Measurements from ENCODE around the gene TRAPPC3L. TPM values are rescaled to one million over a fixed set of nuclear protein-coding genes. Genes with fewer than 3 reads are reported as not detected.

TRAPPC3L gene
- total RNA-seq, 8 experiments from 2014 or later = 0.09 to 0.36 (median 0.23) TPM; not detected in 4

DNA sequence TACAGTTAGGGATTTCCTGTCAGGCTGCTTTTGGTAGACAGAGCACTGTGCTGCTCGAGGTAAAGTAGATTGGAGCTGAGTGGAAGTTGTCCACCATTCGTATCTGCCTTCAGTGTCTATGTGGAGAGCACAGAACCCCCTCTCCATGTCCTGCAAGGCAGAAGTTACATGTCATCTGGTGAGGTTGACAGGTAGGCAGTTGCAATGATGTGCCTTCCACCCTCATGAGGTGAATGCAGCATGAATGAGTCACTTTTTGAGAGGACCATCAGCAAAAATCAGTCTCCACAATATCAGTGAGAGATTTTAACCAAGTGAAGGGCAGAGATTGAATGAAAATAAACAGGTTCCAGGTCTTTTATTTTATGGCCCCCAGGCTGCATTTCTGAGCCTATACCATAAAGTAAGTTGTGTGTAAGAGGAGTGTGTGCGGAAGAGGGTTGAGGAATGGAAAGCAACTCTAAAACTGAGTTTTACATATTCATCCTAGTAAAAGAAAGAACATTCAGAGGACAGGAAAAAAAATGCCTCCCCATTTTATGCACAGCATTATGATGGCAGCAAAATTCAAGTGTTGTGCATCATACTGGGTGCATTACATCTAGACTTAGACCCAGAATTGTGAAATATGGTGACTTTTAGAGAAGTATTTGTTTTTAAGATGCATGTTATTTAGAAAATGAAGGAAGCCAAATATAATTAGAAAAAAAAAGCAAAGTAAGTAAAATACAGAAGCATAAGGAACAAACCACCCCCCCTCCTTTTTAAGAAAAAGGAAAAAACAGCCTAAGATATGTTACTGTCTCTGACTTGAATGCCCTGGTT lies 15.8 kb downstream of the TRAPPC3L start:
- WGBS, 10 experiments = 13 to 100% (median 80%) methylated on average over 1 to 3 of the region's 3 CpGs; no CpG with 5 or more reads in 1 of the 10 experiments
- no peak overlapping the region for H3K27ac ChIP-seq
- H3K4me1 ChIP-seq (replicated peaks in 1 of 2) = peaks cover 2 to 3% of the 10 kb centered on the region in 2 donors
- H3K4me3 ChIP-seq = no peak overlapping the region
- peak in 3 of 8 experiments; percentile 50 to 72 (median 64) for ATAC-seq (replicated peaks in 6 of 8)
- in situ Hi-C loops (cut with MboI; ENCODE audit: low pct_unique_long_range_greater_than_20kb in 2 of 9, low sequenced_read_pairs in 9 of 9, unreplicated experiment in 9 of 9) = loop anchor here in 3 of 9 experiments (25.0 kb wide), 2 partner anchors 242 to 267 kb away; partner anchors contain the start of genes TSPYL1 (in 2 of the 3) and TSPYL4 (in 1 of the 3)

DNA sequence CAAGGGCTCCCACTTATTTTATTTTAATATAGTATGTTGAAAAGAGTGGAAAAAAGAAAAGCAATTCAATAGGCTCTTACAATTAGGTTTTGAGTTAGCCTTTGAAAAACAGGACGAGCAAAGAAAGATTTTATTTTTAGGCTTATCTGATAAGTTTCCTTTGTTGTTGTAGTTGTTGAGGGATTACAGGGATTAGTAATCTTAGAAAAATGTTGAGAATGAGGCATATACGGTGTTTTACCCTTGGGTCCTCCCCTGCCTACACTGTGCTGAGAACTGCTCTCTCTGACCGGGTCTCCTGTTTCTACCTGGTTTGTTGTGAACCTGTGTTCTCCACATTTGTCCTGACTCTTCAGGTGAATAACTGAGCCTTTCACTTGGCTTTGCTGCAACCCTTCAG lies 16.7 kb downstream of the TRAPPC3L start:
- no peak overlapping the region for H3K4me3 ChIP-seq
- H3K27ac ChIP-seq = no peak overlapping the region
- peaks cover 2 to 3% of the 10 kb centered on the region in 2 donors for H3K4me1 ChIP-seq (replicated peaks in 1 of 2)
- no peak for ATAC-seq (replicated peaks in 6 of 8)
- in situ Hi-C loops (cut with MboI; ENCODE audit: low pct_unique_long_range_greater_than_20kb in 2 of 9, low sequenced_read_pairs in 9 of 9, unreplicated experiment in 9 of 9) = loop anchor here in 3 of 9 experiments (25.0 kb wide), 2 partner anchors 241 to 266 kb away; partner anchors contain the start of genes TSPYL1 (in 2 of the 3) and TSPYL4 (in 1 of the 3)
- 33 to 100% (median 84%) methylated on average over 1 to 3 of the region's 3 CpGs; no CpG with 5 or more reads in 2 of the 10 experiments for WGBS, 10 experiments

DNA sequence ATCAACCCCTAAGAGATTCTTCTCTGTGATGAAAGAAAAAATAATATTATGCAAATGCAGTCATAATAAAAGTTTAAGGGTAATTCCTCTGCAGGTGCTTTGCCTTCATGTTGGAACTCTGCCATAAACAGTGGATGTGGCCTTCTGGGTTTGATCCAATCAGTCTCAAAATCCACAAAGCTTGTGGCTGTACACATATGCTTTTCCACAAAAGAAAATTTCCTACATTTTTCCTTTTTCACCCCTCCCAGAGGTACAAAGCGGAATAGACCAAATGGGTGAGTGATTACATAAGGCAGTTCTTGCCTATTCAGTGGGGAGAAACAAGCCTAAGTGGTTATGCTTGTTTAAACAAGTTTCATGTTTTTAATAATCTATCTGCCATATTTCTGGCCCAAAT lies 17.4 kb downstream of the TRAPPC3L start:
- Histone ChIP-seq H3K4me3 (no peak overlapping the region), H3K27ac (no peak overlapping the region), H3K4me1 (replicated peaks in 1 of 2) (peaks cover 2 to 3% of the 10 kb centered on the region in 2 donors)
- in situ Hi-C loops (cut with MboI; ENCODE audit: low pct_unique_long_range_greater_than_20kb in 2 of 9, low sequenced_read_pairs in 9 of 9, unreplicated experiment in 9 of 9) = loop anchor here in 3 of 9 experiments (25.0 kb wide), 2 partner anchors 241 to 266 kb away; partner anchors contain the start of genes TSPYL1 (in 2 of the 3) and TSPYL4 (in 1 of the 3)
- ATAC-seq (replicated peaks in 6 of 8) = peak in 1 of 8 experiments; percentile 41
- WGBS, 10 experiments = 33 to 100% (median 87%) methylated on average over 1 of the region's 1 CpG; no CpG with 5 or more reads in 2 of the 10 experiments

DNA sequence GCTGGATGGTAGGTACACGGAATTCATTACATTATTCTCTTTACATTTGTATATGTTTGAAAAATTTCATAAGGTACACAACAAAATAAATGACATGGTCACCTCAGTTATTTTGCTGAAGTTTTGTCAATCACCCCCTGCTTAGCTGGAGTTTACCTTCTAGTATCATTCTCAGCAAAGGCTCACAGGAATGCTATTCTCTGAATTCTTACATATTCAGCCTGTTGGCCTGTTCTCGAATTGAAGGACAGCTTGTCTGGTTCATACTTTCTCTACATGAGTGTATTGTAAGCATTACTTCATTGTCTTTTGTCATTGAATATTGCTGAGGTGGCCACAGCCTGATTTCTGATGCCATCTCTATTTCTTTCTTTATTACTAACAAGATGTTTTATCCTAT lies 21.2 kb downstream of the TRAPPC3L start:
- ATAC-seq (replicated peaks in 6 of 8) = no peak
- in situ Hi-C loops (cut with MboI; ENCODE audit: low pct_unique_long_range_greater_than_20kb in 2 of 9, low sequenced_read_pairs in 9 of 9, unreplicated experiment in 9 of 9) = no loop called here
- 44 to 90% (median 73%) methylated on average over 1 to 2 of the region's 2 CpGs for WGBS, 10 experiments
- Histone ChIP-seq H3K4me1 (replicated peaks in 1 of 2) (no peaks in the 10 kb centered on the region), H3K4me3 (no peak overlapping the region), H3K27ac (no peak overlapping the region)

DNA sequence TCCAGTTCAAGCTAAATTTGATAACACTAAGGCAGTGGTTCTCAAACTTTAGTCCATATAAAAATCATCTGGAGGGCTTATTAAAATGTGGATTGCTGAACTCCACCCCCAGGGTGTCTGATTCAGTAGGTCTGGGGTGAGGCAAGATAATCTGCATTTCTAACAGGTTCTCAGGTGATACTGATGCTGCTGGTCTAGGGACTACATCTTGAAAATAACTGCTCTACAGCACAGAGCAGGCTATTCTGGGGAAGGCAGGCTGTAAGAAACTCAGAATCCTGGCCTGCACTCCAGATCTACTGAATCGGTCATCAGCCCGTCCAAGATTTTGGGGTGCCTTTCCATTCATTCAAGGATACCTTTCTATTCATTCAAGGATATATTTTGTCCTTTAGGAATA lies 22.6 kb downstream of the TRAPPC3L start:
- no peak for ATAC-seq (replicated peaks in 6 of 8)
- H3K27ac ChIP-seq = no peak overlapping the region

DNA sequence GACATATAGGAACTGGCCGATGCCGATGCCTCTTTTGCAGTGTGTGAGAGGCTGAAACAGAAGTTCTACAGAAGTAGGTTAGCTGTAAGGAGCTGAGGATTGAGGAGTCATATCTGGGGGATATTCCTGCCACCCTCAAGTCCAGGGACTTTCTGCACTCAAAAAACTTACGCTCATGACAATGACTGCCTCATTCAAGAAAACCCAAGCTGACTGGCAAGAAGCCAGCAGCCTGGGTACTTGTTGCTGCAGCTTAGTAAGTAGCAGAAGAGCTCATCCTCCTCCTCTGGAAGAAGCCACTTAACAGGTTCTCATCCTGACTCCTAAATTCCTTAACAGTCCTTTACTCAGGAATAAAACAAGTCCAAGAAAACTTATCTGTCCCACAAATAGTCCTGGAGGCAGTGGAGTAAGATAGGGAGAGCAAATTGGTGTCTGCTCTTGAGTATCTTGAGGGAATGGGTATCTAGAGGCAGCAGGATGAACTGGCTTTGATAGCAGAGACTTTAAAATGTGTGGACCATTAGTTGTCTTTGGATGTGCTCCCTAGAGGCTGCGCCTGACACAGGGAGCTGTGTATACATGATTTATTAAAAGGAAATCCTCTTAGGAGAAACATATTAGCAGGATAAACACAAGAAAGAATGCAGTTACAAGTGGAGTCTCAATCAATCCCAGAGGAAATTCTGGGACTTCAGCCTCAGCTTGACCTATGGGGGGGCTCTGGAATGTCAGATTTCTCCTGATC lies 26.7 kb downstream of the TRAPPC3L start:
- Histone ChIP-seq H3K4me1 (replicated peaks in 1 of 2) (peaks cover 9 to 17% of the 10 kb centered on the region in 2 donors), H3K4me3 (no peak overlapping the region), H3K27ac (no peak overlapping the region)
- ATAC-seq (replicated peaks in 6 of 8) = peak in 3 of 8 experiments; percentile 24 to 57 (median 42)
- WGBS, 10 experiments = 80 to 100% (median 96%) methylated on average over 1 to 4 of the region's 4 CpGs; no CpG with 5 or more reads in 2 of the 10 experiments
- in situ Hi-C loops (cut with MboI; ENCODE audit: low pct_unique_long_range_greater_than_20kb in 2 of 9, low sequenced_read_pairs in 9 of 9, unreplicated experiment in 9 of 9) = no loop called here

More for the DNA sequence above, 22.6 kb downstream of the TRAPPC3L start:
- in situ Hi-C loops (cut with MboI; ENCODE audit: low pct_unique_long_range_greater_than_20kb in 2 of 9, low sequenced_read_pairs in 9 of 9, unreplicated experiment in 9 of 9) = no loop called here
- Histone ChIP-seq H3K4me3 (no peak overlapping the region), H3K4me1 (replicated peaks in 1 of 2) (peaks cover 2 to 12% of the 10 kb centered on the region in 2 donors)
- WGBS, 10 experiments = 60 to 100% (median 94%) methylated on average over 1 to 2 of the region's 2 CpGs; no CpG with 5 or more reads in 3 of the 10 experiments

DNA sequence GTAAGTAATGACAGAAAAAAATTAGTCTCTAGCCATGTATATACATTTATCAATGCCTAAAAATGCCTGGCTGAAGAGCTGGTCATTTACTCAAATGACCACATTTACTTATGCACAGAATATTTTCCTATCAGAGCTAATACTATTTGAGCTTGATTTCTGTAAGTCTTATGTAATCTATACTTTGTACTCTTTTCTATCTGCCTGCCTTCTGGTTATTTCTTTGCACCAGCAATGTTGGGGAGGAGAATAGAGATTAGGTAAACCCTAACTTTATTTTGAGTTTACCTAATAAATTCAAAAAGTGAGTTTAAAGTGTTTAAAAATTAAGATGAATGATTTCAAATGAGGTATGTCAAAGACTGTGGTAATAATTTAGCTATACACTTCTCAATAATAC lies 30.3 kb downstream of the TRAPPC3L start:
- in situ Hi-C loops (cut with MboI; ENCODE audit: low pct_unique_long_range_greater_than_20kb in 2 of 9, low sequenced_read_pairs in 9 of 9, unreplicated experiment in 9 of 9) = no loop called here
- peaks cover 9 to 20% of the 10 kb centered on the region in 2 donors for H3K4me1 ChIP-seq (replicated peaks in 1 of 2)
- no peak overlapping the region for H3K4me3 ChIP-seq
- no peak overlapping the region for H3K27ac ChIP-seq
- ATAC-seq (replicated peaks in 6 of 8) = no peak

DNA sequence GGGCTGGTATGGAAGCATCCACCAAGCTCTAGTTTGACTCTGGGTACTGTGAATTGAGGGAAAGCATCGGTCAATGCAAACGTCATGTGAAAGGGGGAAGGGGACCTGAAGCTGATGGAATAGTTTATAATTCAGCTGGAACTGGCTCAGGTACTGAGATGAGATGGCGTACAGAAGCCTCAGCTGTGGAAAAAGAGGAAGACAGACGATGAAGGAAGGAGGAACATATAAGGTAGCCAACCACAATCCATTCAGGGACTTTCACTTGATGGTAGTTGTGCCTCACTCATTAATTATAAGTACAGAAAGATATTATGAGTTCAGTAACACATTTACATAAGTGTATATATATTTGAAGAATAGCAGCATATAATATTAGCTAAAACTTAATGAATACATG lies 31.4 kb downstream of the TRAPPC3L start:
- Histone ChIP-seq H3K4me1 (replicated peaks in 1 of 2) (peaks cover 9 to 20% of the 10 kb centered on the region in 2 donors), H3K4me3 (no peak overlapping the region), H3K27ac (no peak overlapping the region)
- in situ Hi-C loops (cut with MboI; ENCODE audit: low pct_unique_long_range_greater_than_20kb in 2 of 9, low sequenced_read_pairs in 9 of 9, unreplicated experiment in 9 of 9) = no loop called here
- WGBS, 10 experiments = 82 to 100% (median 91%) methylated on average over 1 to 4 of the region's 4 CpGs
- no peak for ATAC-seq (replicated peaks in 6 of 8)

DNA sequence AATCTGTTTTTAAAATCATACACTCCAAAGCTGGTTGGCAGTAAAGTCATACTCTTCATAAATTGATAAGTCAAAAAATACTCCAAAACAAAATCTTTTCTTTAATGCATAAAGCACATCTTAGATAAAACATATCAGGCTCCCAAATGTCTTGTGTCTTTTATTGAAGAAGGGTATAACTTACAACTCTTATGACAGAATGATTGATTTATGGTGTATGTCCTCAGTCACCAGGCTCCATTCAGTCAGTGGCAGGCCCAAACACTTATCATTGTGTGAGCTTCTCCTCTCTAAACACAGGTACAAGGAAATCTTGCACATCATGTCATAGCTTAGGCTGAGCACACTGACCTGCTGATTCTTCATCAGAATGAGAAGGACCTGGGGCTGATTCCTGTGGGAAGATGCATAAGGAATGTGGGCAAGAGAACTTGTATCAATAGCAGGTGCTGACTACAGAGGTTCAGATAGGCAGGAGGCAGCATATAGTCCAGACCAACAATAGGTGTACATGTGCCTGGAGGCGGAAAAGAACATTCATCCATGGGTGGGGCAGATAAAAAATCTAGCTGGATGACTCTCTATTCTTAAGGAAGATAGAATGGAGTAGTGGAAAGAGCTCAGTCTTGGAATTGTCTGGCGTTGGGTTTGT lies 32.1 kb downstream of the TRAPPC3L start:
- in situ Hi-C loops (cut with MboI; ENCODE audit: low pct_unique_long_range_greater_than_20kb in 2 of 9, low sequenced_read_pairs in 9 of 9, unreplicated experiment in 9 of 9) = no loop called here
- peaks cover 9 to 12% of the 10 kb centered on the region in 2 donors for H3K4me1 ChIP-seq (replicated peaks in 1 of 2)
- H3K4me3 ChIP-seq = no peak overlapping the region
- ATAC-seq (replicated peaks in 6 of 8) = no peak
- 96 to 100% (median 100%) methylated on average over 1 to 2 of the region's 2 CpGs; no CpG with 5 or more reads in 6 of the 10 experiments for WGBS, 10 experiments
- H3K27ac ChIP-seq = no peak overlapping the region

DNA sequence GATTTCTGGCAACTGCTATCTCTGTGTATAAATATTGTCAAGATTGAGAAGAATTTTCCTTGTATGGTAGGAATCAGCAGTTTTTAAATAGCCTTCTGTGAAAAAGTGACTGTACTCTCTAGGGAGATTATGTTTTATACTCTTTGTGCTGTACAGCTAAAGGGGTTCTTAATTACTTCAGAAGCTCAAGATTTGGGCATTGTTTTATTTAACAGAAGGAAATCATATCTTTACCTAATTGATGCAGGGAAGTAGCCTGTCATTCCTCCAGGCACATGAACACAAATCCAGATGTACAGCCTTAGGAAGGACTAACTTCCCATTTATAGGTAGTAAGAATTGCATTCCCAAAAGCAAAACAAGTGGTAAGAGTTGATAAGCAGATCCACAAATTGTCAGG lies 32.8 kb downstream of the TRAPPC3L start:
- H3K4me3 ChIP-seq = no peak overlapping the region
- in situ Hi-C loops (cut with MboI; ENCODE audit: low pct_unique_long_range_greater_than_20kb in 2 of 9, low sequenced_read_pairs in 9 of 9, unreplicated experiment in 9 of 9) = no loop called here
- no peak for ATAC-seq (replicated peaks in 6 of 8)
- H3K27ac ChIP-seq = no peak overlapping the region
- H3K4me1 ChIP-seq (replicated peaks in 1 of 2) = peaks cover 5 to 6% of the 10 kb centered on the region in 2 donors

DNA sequence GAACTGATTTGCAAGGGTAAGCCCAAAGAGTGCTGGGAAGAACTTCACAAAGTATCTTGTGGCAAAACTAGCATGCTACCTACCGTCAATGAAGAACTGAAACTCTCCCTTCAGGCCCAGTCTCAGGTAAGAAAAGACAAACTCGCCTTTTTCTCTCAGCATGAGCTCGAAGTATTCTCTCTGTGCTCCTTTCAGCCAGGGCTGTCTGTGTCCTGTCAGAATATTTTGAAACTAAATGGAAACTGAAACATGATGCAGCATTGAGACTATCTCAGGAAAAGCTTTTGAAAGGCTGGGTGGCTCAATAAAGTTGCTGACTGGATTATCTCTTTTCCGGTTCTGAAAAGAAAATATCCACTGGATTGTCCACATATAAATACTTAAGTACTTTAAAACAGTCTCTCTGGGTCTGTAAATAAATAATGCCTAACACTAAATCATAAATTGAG lies 33.3 kb downstream of the TRAPPC3L start:
- Histone ChIP-seq H3K4me3 (no peak overlapping the region), H3K4me1 (replicated peaks in 1 of 2) (peaks cover 0 to 3% of the 10 kb centered on the region in 2 donors), H3K27ac (no peak overlapping the region)
- ATAC-seq (replicated peaks in 6 of 8) = peak in 3 of 8 experiments; percentile 15 to 29 (median 17)
- WGBS, 10 experiments = 9 to 100% (median 90%) methylated on average over 1 to 4 of the region's 4 CpGs
- in situ Hi-C loops (cut with MboI; ENCODE audit: low pct_unique_long_range_greater_than_20kb in 2 of 9, low sequenced_read_pairs in 9 of 9, unreplicated experiment in 9 of 9) = no loop called here

DNA sequence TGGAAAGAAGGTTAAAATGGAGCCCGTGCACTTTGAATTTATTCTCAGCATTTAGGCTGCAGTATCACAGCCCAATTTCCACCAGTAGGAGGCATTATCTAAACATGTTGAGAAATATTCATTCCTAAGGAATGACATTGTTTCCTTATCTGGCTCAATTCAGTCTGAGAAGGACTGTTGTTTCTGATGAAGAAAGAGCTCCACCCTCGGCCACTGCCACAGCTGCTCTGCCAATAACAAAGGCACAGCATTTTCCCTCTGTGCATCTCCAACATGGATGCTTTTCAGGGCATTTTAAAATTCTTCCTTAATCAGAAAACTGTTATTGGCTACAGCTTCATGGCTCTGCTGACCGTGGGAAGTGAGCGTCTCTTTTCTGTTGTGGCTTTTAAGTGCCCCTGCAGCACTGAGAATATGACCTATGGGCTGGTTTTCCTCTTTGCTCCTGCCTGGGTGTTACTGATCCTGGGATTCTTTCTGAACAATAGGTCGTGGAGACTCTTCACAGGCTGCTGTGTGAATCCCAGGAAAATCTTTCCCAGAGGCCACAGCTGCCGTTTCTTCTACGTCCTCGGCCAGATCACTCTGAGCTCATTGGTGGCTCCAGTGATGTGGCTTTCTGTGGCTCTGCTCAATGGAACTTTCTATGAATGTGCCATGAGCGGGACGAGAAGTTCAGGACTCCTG lies 33.9 kb downstream of the TRAPPC3L start, which contains the start of gene CALHM5:
Gene CALHM5 (plus strand): TSS at position 216 of the 687 bp plus-strand sequence. CDS start 58 bp downstream, at position 274.
- Histone ChIP-seq H3K4me3 (no peak within 1 kb of the TSS), H3K4me1 (replicated peaks in 1 of 2) (peaks cover 0 to 3% of the 10 kb centered on the region in 2 donors), H3K27ac (no peak within 1 kb of the TSS)
- WGBS, 10 experiments = 0 to 80% (median 51%) methylated on average over 3 to 10 of the region's 10 CpGs; no CpG with 5 or more reads in 2 of the 10 experiments
- ATAC-seq (replicated peaks in 6 of 8) = peak in 6 of 8 experiments; percentile 16 to 94 (median 70)
- in situ Hi-C loops (cut with MboI; ENCODE audit: low pct_unique_long_range_greater_than_20kb in 2 of 9, low sequenced_read_pairs in 9 of 9, unreplicated experiment in 9 of 9) = no loop called here
